Heart left ventricle (tissue), 13 donors: ENCODE data around the gene PDAP1.

Source experiments
- POLR2A ChIP-seq, 2 donors: fragments of 450-650 bp; IDR thresholded peaks; one replicate each; pipeline ENCODE4 v1.6.1; 2017; ENCODE audit warnings: antibody characterized with exemption in 2 of 2, mild to moderate bottlenecking in 2 of 2, moderate library complexity in 2 of 2
- TF ChIP-seq, protein P1 (sequence below), 12 donors: fragments of 200-600 bp; sonication (generic) in 4 of 12; IDR thresholded peaks; one replicate each; pipeline versions ENCODE4 v1.5.0 to v1.8.0; 2018 to 2022; ENCODE audit warnings: antibody characterized with exemption in 12 of 12, mild to moderate bottlenecking in 5 of 12
- donor health status: ischemic (EF 13 %, LVEDD 7.1; RV severe dilation, severe dysfunction).
- donor health status: DM: no; HTN: yes; CAD: no.
- donor health status: DM: no; HTN: no; CAD: no.
- donor health status: ischemic (EF 25% LVEDD 6.9; RV normal size, moderate dysfunction).
- donor health status: ischemic (EF 25% LVEDD 5.7; RV mildly dilated, moderate dysfunction).
- donor health status: ischemic (EF 35%, LVEDD 5.7; RV mildly dilated, moderate dysfunction).
- donor health status: nonischemic (EF 11% LVEDD 7.7; RV severe dilation, severe dysfunction).
- donor health status: DM: yes; HTN: yes; CAD: no.
- donor health status: PGD.
- donor health status: ischemic (EF 29% LVEDD 5.4; RV normal size, mild dysfunction).
- donor health status: nonischemic (EF 23%, LVEDD 6.1; RV moderate dilation, normal function).

DNA sequence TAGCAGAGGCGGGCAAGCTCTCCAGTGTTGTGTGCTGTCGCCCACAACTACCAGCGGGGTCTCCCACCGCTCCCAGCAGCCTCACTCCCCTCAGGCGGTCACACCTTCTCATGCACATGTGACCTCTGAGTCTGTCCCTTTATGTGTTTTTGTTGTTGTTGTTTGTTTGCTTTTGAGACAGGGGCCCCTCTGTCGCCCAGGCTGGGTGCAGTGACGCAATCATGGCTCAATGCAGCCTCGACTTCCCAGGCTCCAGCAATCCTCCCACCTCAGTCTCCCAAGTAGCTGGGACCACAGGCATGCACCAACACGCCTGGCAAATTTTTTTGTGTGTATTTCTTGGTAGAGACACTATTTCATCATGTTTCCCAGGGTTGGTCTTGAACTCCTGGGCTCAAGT, 31.8 kb upstream of the PDAP1 start:
- TF ChIP-seq, protein P1, sequence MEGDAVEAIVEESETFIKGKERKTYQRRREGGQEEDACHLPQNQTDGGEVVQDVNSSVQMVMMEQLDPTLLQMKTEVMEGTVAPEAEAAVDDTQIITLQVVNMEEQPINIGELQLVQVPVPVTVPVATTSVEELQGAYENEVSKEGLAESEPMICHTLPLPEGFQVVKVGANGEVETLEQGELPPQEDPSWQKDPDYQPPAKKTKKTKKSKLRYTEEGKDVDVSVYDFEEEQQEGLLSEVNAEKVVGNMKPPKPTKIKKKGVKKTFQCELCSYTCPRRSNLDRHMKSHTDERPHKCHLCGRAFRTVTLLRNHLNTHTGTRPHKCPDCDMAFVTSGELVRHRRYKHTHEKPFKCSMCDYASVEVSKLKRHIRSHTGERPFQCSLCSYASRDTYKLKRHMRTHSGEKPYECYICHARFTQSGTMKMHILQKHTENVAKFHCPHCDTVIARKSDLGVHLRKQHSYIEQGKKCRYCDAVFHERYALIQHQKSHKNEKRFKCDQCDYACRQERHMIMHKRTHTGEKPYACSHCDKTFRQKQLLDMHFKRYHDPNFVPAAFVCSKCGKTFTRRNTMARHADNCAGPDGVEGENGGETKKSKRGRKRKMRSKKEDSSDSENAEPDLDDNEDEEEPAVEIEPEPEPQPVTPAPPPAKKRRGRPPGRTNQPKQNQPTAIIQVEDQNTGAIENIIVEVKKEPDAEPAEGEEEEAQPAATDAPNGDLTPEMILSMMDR (IDR thresholded peaks at IDR 0.05) = no peak
- TF ChIP-seq POLR2A (IDR thresholded peaks at IDR 0.05) = no peak
